Measurements from ENCODE around the gene DTX1.
"Not testable (repeated sequence)": the region's sequence is repeated elsewhere in the genome, so short reads cannot be mapped to it uniquely, and the experiment has no call there.

Gene DTX1

DNA sequence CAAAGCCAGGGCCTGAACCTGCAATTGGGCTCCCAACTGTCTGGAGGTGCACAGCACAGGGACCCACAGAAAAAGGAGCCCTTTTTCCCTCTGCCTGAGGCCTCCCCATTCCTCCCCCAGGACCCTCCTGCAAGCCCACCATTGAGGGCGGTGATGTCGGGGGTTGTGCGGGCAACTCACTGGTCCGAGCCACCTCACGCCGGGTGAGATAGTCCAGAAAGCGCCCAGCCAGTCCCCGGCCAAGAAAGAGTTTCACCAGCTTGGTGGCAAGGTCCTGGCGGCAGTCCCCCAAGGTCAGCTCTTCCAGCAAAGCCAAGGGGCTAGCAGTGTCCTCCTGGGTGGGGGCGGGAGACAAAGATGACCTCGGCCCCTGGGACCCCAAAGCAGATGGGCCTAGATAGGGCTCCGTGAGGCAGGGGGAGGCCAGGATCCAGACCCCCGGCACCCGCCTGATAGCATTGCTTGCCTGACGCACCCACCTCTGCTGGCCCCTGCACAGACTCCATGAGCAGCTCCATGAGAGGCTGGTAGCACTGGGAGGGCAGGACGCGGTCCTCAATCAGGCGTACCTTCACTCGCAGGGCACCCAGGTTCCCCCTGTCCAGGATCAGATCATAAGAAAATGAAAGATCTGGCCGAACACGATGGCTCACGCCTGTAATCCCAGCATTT, 59.1 kb downstream of the DTX1 start:
- DNase-seq = no peak

GRCh38 chr12:113116875-113117274, 60.3 kb downstream of the DTX1 start:
- no peak for DNase-seq

- DNase-seq = not testable (repeated sequence)
Measured at GRCh38 chr12:113117684-113118083, 61.2 kb downstream of the DTX1 start.

- DNase-seq = no peak
Measured at GRCh38 chr12:113118142-113118541, 61.6 kb downstream of the DTX1 start.

DNA sequence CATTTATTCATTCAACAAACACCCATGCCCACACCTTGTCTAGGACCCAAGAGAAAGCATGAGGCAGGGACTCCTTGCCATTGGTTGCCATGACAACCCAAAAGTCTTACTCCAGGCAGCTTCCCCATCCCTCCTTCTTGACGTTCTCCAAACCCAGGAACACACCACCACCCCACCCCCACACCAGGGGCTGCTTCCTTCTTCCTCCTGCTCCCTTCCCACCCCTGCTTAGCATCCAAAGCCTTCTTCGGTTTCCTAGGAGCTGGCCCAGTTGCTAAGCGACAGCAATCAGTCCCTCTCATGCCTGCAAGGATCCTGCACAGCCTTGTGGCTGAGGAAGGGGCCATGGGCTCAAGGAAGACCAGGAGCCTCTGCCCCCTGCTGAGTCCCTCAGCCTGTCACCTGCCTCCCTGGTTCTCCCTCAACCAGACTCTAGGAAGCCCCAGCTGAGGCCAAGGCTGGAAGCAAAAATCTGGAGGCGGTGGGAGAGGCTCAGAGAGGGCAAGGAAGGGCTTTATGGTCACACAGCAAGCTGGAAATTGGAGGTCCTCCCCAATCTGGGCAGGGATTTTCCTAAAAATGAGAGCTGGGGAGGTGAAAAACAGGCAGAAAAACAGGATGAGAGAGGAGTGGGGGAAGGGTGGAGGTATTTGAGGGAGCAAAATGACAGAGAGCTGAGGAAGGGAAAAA, 63.6 kb downstream of the DTX1 start:
- DNase-seq = no peak

DNA sequence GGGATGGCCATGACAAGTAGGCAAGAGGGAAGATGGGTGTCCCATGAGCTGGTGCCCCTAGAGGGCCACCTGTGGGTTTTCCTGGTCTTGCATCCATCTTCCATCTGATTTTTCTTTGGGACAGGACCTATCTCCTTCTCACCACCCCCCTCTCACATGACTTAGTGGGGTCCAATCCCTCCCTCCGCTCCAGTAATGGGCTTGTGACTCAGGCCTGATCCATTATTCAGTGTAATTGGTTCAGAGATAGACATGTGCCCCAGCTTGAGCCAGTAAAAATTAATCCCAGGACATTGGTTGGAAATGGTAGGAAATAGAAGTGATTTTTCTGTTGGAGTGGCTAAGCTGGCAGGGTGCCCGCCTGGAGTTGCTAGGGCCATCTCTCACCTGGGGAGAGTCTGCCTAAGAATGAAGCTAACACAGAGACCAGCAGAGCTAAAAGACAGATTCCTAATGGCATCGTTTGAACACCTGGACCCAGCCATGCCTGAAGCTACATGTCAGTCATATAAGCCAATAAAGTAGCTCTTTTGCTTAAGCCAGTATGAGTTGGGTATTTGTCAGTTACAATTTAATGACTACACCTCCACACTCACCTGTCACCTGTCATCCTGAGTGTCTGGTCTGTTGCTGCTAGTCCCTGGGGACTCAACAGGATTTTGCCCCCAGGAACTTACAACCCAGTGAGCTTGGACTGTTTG, 64.3 kb downstream of the DTX1 start:
- DNase-seq = no peak

- no peak for DNase-seq
Measured at GRCh38 chr12:113127791-113128199, 71.3 kb downstream of the DTX1 start.

DNA sequence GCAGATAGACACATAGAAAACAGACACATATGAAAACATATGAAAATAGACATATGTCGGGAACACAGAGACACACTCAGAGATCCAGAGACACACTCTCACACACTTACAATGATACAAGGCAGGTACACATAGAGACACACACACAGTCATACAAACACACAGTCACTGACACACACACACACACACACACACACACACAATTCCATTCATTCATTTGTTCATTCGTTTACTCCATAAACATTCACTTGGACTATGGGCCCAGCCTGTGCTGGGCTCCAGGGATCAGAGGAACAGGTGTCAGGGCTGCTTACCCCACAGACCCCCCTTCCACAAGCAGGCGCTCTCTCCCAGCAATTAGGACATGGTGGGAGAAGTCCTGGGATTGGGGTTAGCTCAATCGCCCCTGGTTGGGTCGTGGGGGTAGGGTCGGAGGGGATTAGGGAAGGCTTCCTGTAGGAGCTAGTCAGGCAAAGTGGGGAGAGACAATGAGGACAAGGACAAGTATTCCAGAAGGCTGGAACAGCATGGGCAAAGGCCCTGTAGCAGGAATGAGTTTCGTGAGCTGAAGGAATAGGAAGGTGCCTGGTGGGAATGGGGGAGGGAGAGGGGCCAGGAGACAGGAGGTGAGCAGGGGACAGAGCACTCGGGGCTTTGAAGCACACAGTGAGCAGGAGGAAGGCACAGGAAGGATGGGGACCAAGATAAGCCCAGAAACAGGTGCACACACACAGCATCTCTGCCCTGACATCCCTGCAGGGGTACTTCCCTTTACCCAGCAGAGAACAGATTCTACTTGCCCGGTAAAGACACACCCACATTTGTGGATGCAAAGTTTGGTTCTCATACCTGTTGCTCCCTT, 72.5 kb downstream of the DTX1 start:
- no peak for DNase-seq

DNA sequence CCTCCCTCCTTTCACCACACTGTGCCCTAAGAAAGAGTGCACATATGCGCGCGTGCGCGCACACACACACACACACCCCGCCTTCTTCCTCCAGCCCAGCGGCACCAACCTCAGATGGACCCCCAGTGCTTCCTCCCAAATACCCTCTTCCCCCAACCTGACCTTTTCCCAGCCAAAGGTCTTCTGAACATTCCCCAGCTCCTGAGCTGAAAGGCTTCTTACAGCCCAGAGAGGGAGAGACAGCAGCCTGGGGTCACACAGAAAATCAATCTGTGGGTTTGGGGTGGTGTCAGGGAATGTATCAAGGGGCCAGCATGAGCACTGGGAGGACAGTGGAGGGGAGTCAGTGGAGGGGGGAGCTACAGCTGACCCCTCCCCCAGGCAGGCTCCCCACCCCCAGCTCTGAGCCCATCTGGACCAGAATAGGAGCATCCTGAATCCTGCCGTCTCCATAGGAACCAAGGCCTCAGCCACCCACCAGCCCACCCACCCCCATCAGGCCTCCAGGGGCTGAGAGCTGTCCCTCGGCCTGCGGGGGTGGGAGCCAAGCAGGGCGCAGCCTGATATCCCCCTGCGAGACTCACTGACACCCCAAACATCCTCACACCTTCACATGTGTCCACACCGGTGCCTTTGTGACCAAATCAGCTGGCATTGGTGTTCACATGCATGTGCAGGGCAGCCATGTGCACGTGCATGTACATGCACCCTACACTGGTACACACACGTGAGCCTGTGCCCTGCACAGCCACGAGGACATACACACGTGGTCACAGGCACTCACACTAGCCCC, 73.3 kb downstream of the DTX1 start:
- no peak for DNase-seq

GRCh38 chr12:113130457-113131135, 74.1 kb downstream of the DTX1 start:
- no peak for DNase-seq

DNA sequence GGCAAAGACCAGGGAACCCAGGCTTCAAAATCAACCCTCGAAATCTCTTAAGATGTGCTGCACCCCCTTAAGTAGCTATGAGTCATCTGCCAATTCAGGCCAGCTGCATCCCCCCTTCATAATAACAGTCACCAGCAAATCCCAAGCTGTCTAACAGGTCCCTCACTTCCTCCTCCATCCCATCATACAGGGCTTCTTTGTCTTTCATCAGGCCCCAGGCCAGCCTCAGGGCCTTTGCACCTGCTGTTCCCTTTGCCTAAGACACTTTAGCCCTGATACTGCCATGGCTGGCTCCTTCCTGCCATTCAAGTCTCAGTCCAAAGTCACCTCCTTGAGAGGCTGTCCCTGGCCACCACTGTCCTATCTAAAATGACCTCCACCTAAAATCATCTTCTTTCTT, 75.0 kb downstream of the DTX1 start:
- no peak for DNase-seq

- DNase-seq = no peak
Measured at GRCh38 chr12:113133036-113133435, 76.5 kb downstream of the DTX1 start.

DNA sequence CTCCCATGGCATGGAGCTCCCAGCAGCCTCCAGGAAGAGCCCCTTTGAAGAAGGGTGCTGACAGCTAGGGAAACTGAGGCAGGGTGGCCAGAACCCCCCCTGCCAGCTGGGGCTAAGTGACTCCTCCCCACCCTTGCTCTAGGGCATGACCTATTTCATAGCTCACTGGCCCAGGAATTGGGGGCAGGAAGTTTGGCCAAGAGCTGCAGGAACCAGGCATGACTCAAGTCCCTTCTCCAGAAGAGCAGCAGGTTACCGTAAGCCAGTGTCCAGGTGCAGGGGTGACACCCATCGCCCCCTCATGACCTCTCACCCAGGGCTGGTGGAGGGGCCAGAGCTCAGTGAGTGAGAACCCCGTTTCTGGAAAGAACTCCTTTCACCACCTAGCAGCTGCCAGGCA, 77.1 kb downstream of the DTX1 start:
- no peak for DNase-seq

- no peak for DNase-seq
Measured at GRCh38 chr12:113134071-113134470, 77.5 kb downstream of the DTX1 start.

- DNase-seq = no peak
Measured at GRCh38 chr12:113134521-113134951, 78.0 kb downstream of the DTX1 start.

- DNase-seq = peak; percentile 80
Measured at GRCh38 chr12:113135178-113136127, 78.9 kb downstream of the DTX1 start, which contains the start of gene RASAL1. TSS of gene RASAL1 (minus strand) at chr12:113135761. CDS start at chr12:113135462, 299 bp downstream.

GRCh38 chr12:113136128-113136989, 79.8 kb downstream of the DTX1 start:
- peak; percentile 61 for DNase-seq

GRCh38 chr12:113136990-113137511, 80.5 kb downstream of the DTX1 start:
- no peak for DNase-seq

Measured in stimulated activated CD4-positive, alpha-beta T cell treated with anti-CD3 and anti-CD28 coated beads, Interleukin-4, amount 100 ng/mL, for 24 hours (primary cell).